ENCODE data around the gene IL10RA.

IL10RA gene

GRCh38 chr11:117999354-117999993 is 13.3 kb downstream of the IL10RA start:
- TF ChIP-seq CTCF (IDR thresholded peaks at IDR 0.05; ENCODE audit: low read depth, low read length): no peak
- no peak for DNase-seq (ENCODE audit: extremely low read depth, low read depth)

GRCh38 chr11:118000067-118000849 is 14.1 kb downstream of the IL10RA start:
- no peak for DNase-seq (ENCODE audit: extremely low read depth, low read depth)
- no peak for TF ChIP-seq CTCF (IDR thresholded peaks at IDR 0.05; ENCODE audit: low read depth, low read length)

- TF ChIP-seq CTCF (IDR thresholded peaks at IDR 0.05; ENCODE audit: low read depth, low read length): no peak
- DNase-seq (ENCODE audit: extremely low read depth, low read depth): no peak
These were observed 14.6 kb downstream of the IL10RA start for GRCh38 chr11:118000850-118001228.

- DNase-seq (ENCODE audit: extremely low read depth, low read depth): no peak
- no peak for TF ChIP-seq CTCF (IDR thresholded peaks at IDR 0.05; ENCODE audit: low read depth, low read length)
These were observed 15.3 kb downstream of the IL10RA start for GRCh38 chr11:118001494-118001971.

- no peak for DNase-seq (ENCODE audit: extremely low read depth, low read depth)
- no peak for TF ChIP-seq CTCF (IDR thresholded peaks at IDR 0.05; ENCODE audit: low read depth, low read length)
These were observed 15.9 kb downstream of the IL10RA start for GRCh38 chr11:118002010-118002540.

- TF ChIP-seq CTCF (IDR thresholded peaks at IDR 0.05; ENCODE audit: low read depth, low read length): no peak
- no peak for DNase-seq (ENCODE audit: extremely low read depth, low read depth)
These were observed 16.6 kb downstream of the IL10RA start for GRCh38 chr11:118002541-118003423.

Measured in AG09319 (cell line).